MM.1S (cell line): ENCODE data around the gene TRAF3IP1.

ENCODE experiments used
- CTCF ChIP-seq: fragments of 300-600 bp; sonication (generic); IDR thresholded peaks from 2 replicates; pipeline ENCODE4 v1.5.1; 2016; ENCODE audit warnings: antibody characterized with exemption, low read length, mixed read lengths
- EZH2 ChIP-seq: fragments of 300-600 bp; sonication (generic); optimal IDR thresholded peaks from 2 replicates; pipeline ENCODE3; 2017; ENCODE audit warnings: low read depth, mild to moderate bottlenecking, antibody characterized with exemption, low read length, mixed read lengths
- EZH2phosphoT487 ChIP-seq: fragments of 300-600 bp; sonication (generic); IDR thresholded peaks from 2 replicates; pipeline ENCODE4 v1.6.1; 2018; ENCODE audit warnings: antibody characterized with exemption, low read length

- no peak for TF ChIP-seq CTCF
- no peak for TF ChIP-seq EZH2
- TF ChIP-seq EZH2phosphoT487, result no peak
Observed at GRCh38 chr2:238433941-238434845, 113.9 kb downstream of the TRAF3IP1 start.
